ENCODE data around the gene PAK3.

The PAK3 gene

GRCh38 chrX:111264385-111264784 is 168.4 kb downstream of the PAK3 start:
- DNase-seq: no peak

- DNase-seq: no peak
Measured at GRCh38 chrX:111265486-111265885, 169.5 kb downstream of the PAK3 start.

GRCh38 chrX:111268506-111268905 is 172.5 kb downstream of the PAK3 start:
- no peak for DNase-seq

GRCh38 chrX:111270339-111270738 is 174.3 kb downstream of the PAK3 start, which contains the start of gene CAPN6:
CAPN6 (minus strand) TSS chrX:111270483; CDS start chrX:111263936, 6,547 bp downstream.
- DNase-seq: no peak
